Stimulated activated naive CD8-positive, alpha-beta T cell treated with anti-CD3 and anti-CD28 coated beads, Interleukin-15, Interleukin-2, amounts not matched to agents 100 ng/mL and 50 ng/mL, for 24 hours (primary cell): ENCODE results near the gene INO80C.

ENCODE experiments used
- H3K27ac Mint-ChIP-seq: one replicate; pipeline ENCODE4 v1.8.0; 2021; ENCODE audit warnings: mild to moderate bottlenecking, mixed read lengths
- H3K27me3 Mint-ChIP-seq: one replicate; pipeline ENCODE4 v1.8.0; 2021; ENCODE audit warnings: mixed read lengths
- H3K36me3 Mint-ChIP-seq: one replicate; pipeline ENCODE4 v1.8.0; 2021; ENCODE audit warnings: low read depth, mixed read lengths
- H3K4me1 Mint-ChIP-seq: one replicate; pipeline ENCODE4 v1.8.0; 2021; ENCODE audit warnings: low read depth, mixed read lengths
- H3K4me3 Mint-ChIP-seq: one replicate; pipeline ENCODE4 v1.8.0; 2021; ENCODE audit warnings: mild to moderate bottlenecking, mixed read lengths
- H3K9me3 Mint-ChIP-seq: one replicate; pipeline ENCODE4 v1.8.0; 2021; ENCODE audit warnings: mixed read lengths

The INO80C gene

GRCh38 chr18:35497370-35498197 is at the start of gene INO80C:
TSS of gene INO80C (minus strand) at chr18:35497960. CDS start at chr18:35497874, 86 bp downstream.
- no peaks in the 10 kb centered on the region for H3K27me3 Mint-ChIP-seq
- H3K9me3 Mint-ChIP-seq = no peaks in the 10 kb centered on the region
- H3K36me3 Mint-ChIP-seq = peaks cover 6% of the 10 kb centered on the region
- H3K27ac Mint-ChIP-seq = peak within 1 kb of the TSS; percentile 98
- peak within 1 kb of the TSS; percentile 93 for H3K4me3 Mint-ChIP-seq
- H3K4me1 Mint-ChIP-seq = peaks cover 42% of the 10 kb centered on the region

GRCh38 chr18:35547008-35547605 is 49.3 kb upstream of the INO80C start:
- Mint-ChIP-seq H3K27ac (peak overlapping the region; percentile 9), H3K9me3 (peaks cover 4% of the 10 kb centered on the region), H3K4me3 (no peak overlapping the region), H3K36me3 (peaks cover 4% of the 10 kb centered on the region), H3K4me1 (peaks cover 9% of the 10 kb centered on the region), H3K27me3 (no peaks in the 10 kb centered on the region)

GRCh38 chr18:35542356-35542755 is 44.6 kb upstream of the INO80C start:
- peaks cover 8% of the 10 kb centered on the region for H3K9me3 Mint-ChIP-seq
- no peak overlapping the region for H3K27ac Mint-ChIP-seq
- peaks cover 4% of the 10 kb centered on the region for H3K27me3 Mint-ChIP-seq
- H3K4me1 Mint-ChIP-seq = peaks cover 6% of the 10 kb centered on the region
- no peak overlapping the region for H3K4me3 Mint-ChIP-seq
- H3K36me3 Mint-ChIP-seq = peaks cover under 1% of the 10 kb centered on the region

- H3K27ac Mint-ChIP-seq = no peak overlapping the region
- H3K4me1 Mint-ChIP-seq = no peaks in the 10 kb centered on the region
- no peaks in the 10 kb centered on the region for H3K36me3 Mint-ChIP-seq
- H3K9me3 Mint-ChIP-seq = peaks cover 26% of the 10 kb centered on the region
- no peak overlapping the region for H3K4me3 Mint-ChIP-seq
- H3K27me3 Mint-ChIP-seq = peaks cover 12% of the 10 kb centered on the region
Observed at GRCh38 chr18:35535297-35535696, 37.5 kb upstream of the INO80C start.

GRCh38 chr18:35533916-35534405 is 36.2 kb upstream of the INO80C start:
- Mint-ChIP-seq H3K36me3 (no peaks in the 10 kb centered on the region), H3K4me3 (no peak overlapping the region), H3K9me3 (peaks cover 28% of the 10 kb centered on the region), H3K27me3 (peaks cover 14% of the 10 kb centered on the region), H3K27ac (no peak overlapping the region), H3K4me1 (no peaks in the 10 kb centered on the region)

GRCh38 chr18:35528749-35529274 is 31.1 kb upstream of the INO80C start:
- Mint-ChIP-seq H3K4me3 (no peak overlapping the region), H3K27ac (no peak overlapping the region), H3K27me3 (peaks cover 41% of the 10 kb centered on the region), H3K36me3 (no peaks in the 10 kb centered on the region), H3K4me1 (peaks cover 11% of the 10 kb centered on the region), H3K9me3 (peaks cover 20% of the 10 kb centered on the region)

- Mint-ChIP-seq H3K4me3 (no peak overlapping the region), H3K36me3 (no peaks in the 10 kb centered on the region), H3K27ac (no peak overlapping the region), H3K9me3 (peaks cover 15% of the 10 kb centered on the region), H3K4me1 (peaks cover 11% of the 10 kb centered on the region), H3K27me3 (peaks cover 41% of the 10 kb centered on the region)
Observed at GRCh38 chr18:35526495-35527059, 28.8 kb upstream of the INO80C start.

GRCh38 chr18:35525795-35526494 is 28.2 kb upstream of the INO80C start:
- Mint-ChIP-seq H3K27me3 (peaks cover 39% of the 10 kb centered on the region), H3K27ac (no peak overlapping the region), H3K36me3 (no peaks in the 10 kb centered on the region), H3K4me1 (peaks cover 11% of the 10 kb centered on the region), H3K9me3 (peaks cover 11% of the 10 kb centered on the region), H3K4me3 (no peak overlapping the region)

- Mint-ChIP-seq H3K27ac (no peak overlapping the region), H3K36me3 (no peaks in the 10 kb centered on the region), H3K4me3 (no peak overlapping the region), H3K4me1 (peaks cover 11% of the 10 kb centered on the region), H3K27me3 (peaks cover 28% of the 10 kb centered on the region), H3K9me3 (no peaks in the 10 kb centered on the region)
Observed at GRCh38 chr18:35524226-35524625, 26.5 kb upstream of the INO80C start.

GRCh38 chr18:35522130-35522959 is 24.6 kb upstream of the INO80C start:
- Mint-ChIP-seq H3K36me3 (no peaks in the 10 kb centered on the region), H3K27me3 (peaks cover 16% of the 10 kb centered on the region), H3K27ac (no peak overlapping the region), H3K4me1 (peaks cover 11% of the 10 kb centered on the region), H3K9me3 (no peaks in the 10 kb centered on the region), H3K4me3 (no peak overlapping the region)

GRCh38 chr18:35521133-35521532 is 23.4 kb upstream of the INO80C start:
- peaks cover 11% of the 10 kb centered on the region for H3K4me1 Mint-ChIP-seq
- H3K27ac Mint-ChIP-seq = no peak overlapping the region

GRCh38 chr18:35519148-35519899 is 21.6 kb upstream of the INO80C start:
- Mint-ChIP-seq H3K9me3 (no peaks in the 10 kb centered on the region), H3K27ac (no peak overlapping the region), H3K4me1 (peaks cover 10% of the 10 kb centered on the region), H3K4me3 (no peak overlapping the region), H3K27me3 (no peaks in the 10 kb centered on the region), H3K36me3 (no peaks in the 10 kb centered on the region)

More at GRCh38 chr18:35521133-35521532, 23.4 kb upstream of the INO80C start:
- H3K27me3 Mint-ChIP-seq = peaks cover 6% of the 10 kb centered on the region
- H3K4me3 Mint-ChIP-seq = no peak overlapping the region
- no peaks in the 10 kb centered on the region for H3K9me3 Mint-ChIP-seq
- no peaks in the 10 kb centered on the region for H3K36me3 Mint-ChIP-seq

GRCh38 chr18:35517715-35518114 is 20.0 kb upstream of the INO80C start:
- Mint-ChIP-seq H3K27ac (no peak overlapping the region), H3K36me3 (no peaks in the 10 kb centered on the region), H3K9me3 (no peaks in the 10 kb centered on the region), H3K4me1 (peaks cover 10% of the 10 kb centered on the region), H3K4me3 (no peak overlapping the region), H3K27me3 (no peaks in the 10 kb centered on the region)
